Measurements from ENCODE around the gene TMEM121B.

TMEM121B gene

GRCh38 chr22:17114898-17115235 lies 6.3 kb downstream of the TMEM121B start:
- DNase-seq (ENCODE audit: extremely low spot score, insufficient read length, low read depth): no peak

GRCh38 chr22:17114173-17114897 lies 6.8 kb downstream of the TMEM121B start:
- FAIRE-seq: no peak
- DNase-seq (ENCODE audit: extremely low spot score, insufficient read length, low read depth): no peak

More at GRCh38 chr22:17114898-17115235, 6.3 kb downstream of the TMEM121B start:
- no peak for FAIRE-seq

GRCh38 chr22:17113600-17113999 lies 7.6 kb downstream of the TMEM121B start:
- no peak for FAIRE-seq

GRCh38 chr22:17112491-17113042 lies 8.6 kb downstream of the TMEM121B start:
- DNase-seq (ENCODE audit: extremely low spot score, insufficient read length, low read depth): no peak

More at GRCh38 chr22:17113600-17113999, 7.6 kb downstream of the TMEM121B start:
- DNase-seq (ENCODE audit: extremely low spot score, insufficient read length, low read depth): no peak

GRCh38 chr22:17110791-17111550 lies 10.2 kb downstream of the TMEM121B start:
- no peak for DNase-seq (ENCODE audit: extremely low spot score, insufficient read length, low read depth)
- no peak for FAIRE-seq

More at GRCh38 chr22:17112491-17113042, 8.6 kb downstream of the TMEM121B start:
- no peak for FAIRE-seq

GRCh38 chr22:17109976-17110375 lies 11.2 kb downstream of the TMEM121B start:
- DNase-seq (ENCODE audit: extremely low spot score, insufficient read length, low read depth) (no peak), FAIRE-seq (no peak)

- DNase-seq (ENCODE audit: extremely low spot score, insufficient read length, low read depth) (no peak), FAIRE-seq (no peak)
Observed at GRCh38 chr22:17109113-17109865, 11.9 kb downstream of the TMEM121B start.

- no peak for FAIRE-seq
- no peak for DNase-seq (ENCODE audit: extremely low spot score, insufficient read length, low read depth)
Observed at GRCh38 chr22:17108256-17109112, 12.7 kb downstream of the TMEM121B start.

GRCh38 chr22:17107547-17107810 lies 13.7 kb downstream of the TMEM121B start:
- no peak for FAIRE-seq
- no peak for DNase-seq (ENCODE audit: extremely low spot score, insufficient read length, low read depth)

- FAIRE-seq (no peak), DNase-seq (ENCODE audit: extremely low spot score, insufficient read length, low read depth) (no peak)
Observed at GRCh38 chr22:17106785-17107546, 14.2 kb downstream of the TMEM121B start.

GRCh38 chr22:17106161-17106784 lies 14.9 kb downstream of the TMEM121B start:
- no peak for DNase-seq (ENCODE audit: extremely low spot score, insufficient read length, low read depth)
- FAIRE-seq: no peak

- DNase-seq (ENCODE audit: extremely low spot score, insufficient read length, low read depth) (no peak), FAIRE-seq (no peak)
Observed at GRCh38 chr22:17105143-17106129, 15.7 kb downstream of the TMEM121B start.

- no peak for DNase-seq (ENCODE audit: extremely low spot score, insufficient read length, low read depth)
- no peak for FAIRE-seq
Observed at GRCh38 chr22:17104336-17104935, 16.7 kb downstream of the TMEM121B start.

GRCh38 chr22:17103351-17103750 lies 17.8 kb downstream of the TMEM121B start:
- no peak for FAIRE-seq
- no peak for DNase-seq (ENCODE audit: extremely low spot score, insufficient read length, low read depth)

GRCh38 chr22:17102297-17102667 lies 18.9 kb downstream of the TMEM121B start:
- FAIRE-seq: no peak
- DNase-seq (ENCODE audit: extremely low spot score, insufficient read length, low read depth): no peak

- DNase-seq (ENCODE audit: extremely low spot score, insufficient read length, low read depth): no peak
- FAIRE-seq: no peak
Observed at GRCh38 chr22:17101475-17102296, 19.5 kb downstream of the TMEM121B start.

All from GM18507 (cell line).